IPS DF 6.9 (cell line): ENCODE results near the gene TRIP13.
"Not testable (repeated sequence)": the region's sequence is repeated elsewhere in the genome, so short reads cannot be mapped to it uniquely, and the experiment has no call there.

ENCODE experiments used
- DNase-seq: peaks from one replicate; pipeline ENCODE4 v3.0.0-alpha.2; 2013; ENCODE audit warnings: low read depth, low spot score
- H3K27ac ChIP-seq: one replicate; pipeline ENCODE4 v1.5.1; 2013; ENCODE audit warnings: low read length, control low read depth
- H3K27me3 ChIP-seq: 2 replicates; pipeline ENCODE4 v1.6.1; 2013; ENCODE audit warnings: mild to moderate bottlenecking, low read length; ENCODE audit not compliant: control insufficient read depth, insufficient read depth
- H3K36me3 ChIP-seq: 2 replicates; pipeline ENCODE4 v1.6.1; 2013; ENCODE audit warnings: low read length; ENCODE audit not compliant: control insufficient read depth, insufficient read depth
- H3K4me1 ChIP-seq: 2 replicates; pipeline ENCODE4 v1.6.1; 2013; ENCODE audit warnings: low read length; ENCODE audit not compliant: control insufficient read depth, insufficient read depth
- H3K4me3 ChIP-seq: 2 replicates; pipeline ENCODE4 v1.5.1; 2013; ENCODE audit warnings: mild to moderate bottlenecking, low read length
- H3K9me3 ChIP-seq: 2 replicates; pipeline ENCODE4 v1.6.1; 2013; ENCODE audit warnings: low read length, inconsistent platforms; ENCODE audit not compliant: control insufficient read depth, insufficient read depth
- WGBS: extraction: QIAGEN DNeasy Blood & Tissue Kit; methylation state at CpG from one replicate; pipeline ENCODE4 v1.1.7; 2013; ENCODE audit warnings: mixed read lengths, missing lambda C conversion rate; ENCODE audit not compliant: insufficient read length, insufficient coverage; 5-methylcytosine and 5-hydroxymethylcytosine counted together

The TRIP13 gene, protein sequence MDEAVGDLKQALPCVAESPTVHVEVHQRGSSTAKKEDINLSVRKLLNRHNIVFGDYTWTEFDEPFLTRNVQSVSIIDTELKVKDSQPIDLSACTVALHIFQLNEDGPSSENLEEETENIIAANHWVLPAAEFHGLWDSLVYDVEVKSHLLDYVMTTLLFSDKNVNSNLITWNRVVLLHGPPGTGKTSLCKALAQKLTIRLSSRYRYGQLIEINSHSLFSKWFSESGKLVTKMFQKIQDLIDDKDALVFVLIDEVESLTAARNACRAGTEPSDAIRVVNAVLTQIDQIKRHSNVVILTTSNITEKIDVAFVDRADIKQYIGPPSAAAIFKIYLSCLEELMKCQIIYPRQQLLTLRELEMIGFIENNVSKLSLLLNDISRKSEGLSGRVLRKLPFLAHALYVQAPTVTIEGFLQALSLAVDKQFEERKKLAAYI

GRCh38 chr5:892394-893136, at the start of gene TRIP13, which contains the start of gene BRD9:
Gene TRIP13, plus strand, starts transcription at chr5:892884. Its CDS starts 115 bp downstream, at chr5:892999.
Gene BRD9, minus strand, starts transcription at chr5:892801. Its CDS starts 144 bp downstream, at chr5:892657.
- Histone ChIP-seq H3K36me3 (peaks cover 14% of the 10 kb centered on the region), H3K27ac (no peak within 1 kb of the TSS)

GRCh38 chr5:843371-843770, 49.3 kb upstream of the TRIP13 start:
- WGBS: no CpG with 5 or more reads among the region's 26 CpGs
- not testable (repeated sequence) for H3K36me3 ChIP-seq, H3K27me3 ChIP-seq, H3K9me3 ChIP-seq, DNase-seq, H3K27ac ChIP-seq, H3K4me3 ChIP-seq, H3K4me1 ChIP-seq

More at GRCh38 chr5:892394-893136, at the start of gene TRIP13, which contains the start of gene BRD9:
- H3K9me3 ChIP-seq: no peaks in the 10 kb centered on the region
- H3K4me1 ChIP-seq: peaks cover 5% of the 10 kb centered on the region; the same call in 1 of the 2 replicates
- H3K4me3 ChIP-seq: peak within 1 kb of the TSS; percentile 95
- no CpG with 5 or more reads among the region's 91 CpGs for WGBS
- DNase-seq: no peak
- H3K27me3 ChIP-seq: no peaks in the 10 kb centered on the region

DNA sequence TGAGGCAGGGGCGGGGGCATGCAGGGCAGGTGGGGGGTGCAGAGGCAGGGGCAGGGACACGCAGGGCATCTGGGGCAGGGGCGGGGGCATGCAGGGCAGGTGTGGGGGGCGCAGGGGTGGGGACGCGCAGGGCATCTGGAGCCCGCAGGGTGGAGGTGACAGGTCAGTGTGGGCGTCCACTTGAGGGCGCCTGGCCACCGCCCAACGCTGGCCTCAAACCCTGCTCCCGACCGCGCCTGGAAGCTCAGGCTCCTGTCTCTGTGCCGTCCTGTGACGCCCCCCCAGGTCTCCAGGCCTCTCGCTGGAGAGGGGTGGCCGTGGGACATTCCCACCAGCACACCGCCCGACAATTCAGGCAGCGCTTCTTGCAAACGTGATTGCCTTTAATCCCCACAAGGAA, 48.8 kb upstream of the TRIP13 start:
- H3K4me1 ChIP-seq, H3K27me3 ChIP-seq, DNase-seq, H3K9me3 ChIP-seq, H3K27ac ChIP-seq, H3K4me3 ChIP-seq, H3K36me3 ChIP-seq: not testable (repeated sequence)
- WGBS: no CpG with 5 or more reads among the region's 22 CpGs

DNA sequence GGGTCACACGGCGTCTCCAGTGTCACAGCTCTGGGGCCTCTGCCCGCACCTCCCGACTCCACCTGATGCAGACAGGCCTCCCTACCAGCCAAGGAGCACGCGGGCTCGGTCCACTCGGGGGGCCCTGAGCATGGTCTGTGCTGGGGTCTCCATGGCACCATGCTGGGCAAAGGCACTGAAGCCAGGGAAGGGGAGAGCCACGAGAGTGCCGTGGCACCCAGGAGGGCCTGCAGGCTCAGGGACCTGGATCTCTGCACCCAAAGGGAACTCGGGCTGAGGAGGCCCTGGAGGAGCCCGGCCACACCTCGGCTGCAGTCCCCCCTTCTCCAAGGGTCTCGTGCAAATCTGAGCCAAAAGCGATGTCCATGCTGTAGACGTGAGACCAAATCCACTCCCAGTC, 48.3 kb upstream of the TRIP13 start:
- not testable (repeated sequence) for H3K9me3 ChIP-seq, DNase-seq, H3K4me3 ChIP-seq, H3K27ac ChIP-seq, H3K36me3 ChIP-seq, H3K27me3 ChIP-seq, H3K4me1 ChIP-seq
- no CpG with 5 or more reads among the region's 16 CpGs for WGBS

- not testable (repeated sequence) for H3K27ac ChIP-seq, H3K9me3 ChIP-seq, H3K4me3 ChIP-seq, H3K4me1 ChIP-seq, H3K27me3 ChIP-seq, DNase-seq, H3K36me3 ChIP-seq
- WGBS: no CpG with 5 or more reads among the region's 21 CpGs
Measured at GRCh38 chr5:845031-845675, 47.5 kb upstream of the TRIP13 start.

DNA sequence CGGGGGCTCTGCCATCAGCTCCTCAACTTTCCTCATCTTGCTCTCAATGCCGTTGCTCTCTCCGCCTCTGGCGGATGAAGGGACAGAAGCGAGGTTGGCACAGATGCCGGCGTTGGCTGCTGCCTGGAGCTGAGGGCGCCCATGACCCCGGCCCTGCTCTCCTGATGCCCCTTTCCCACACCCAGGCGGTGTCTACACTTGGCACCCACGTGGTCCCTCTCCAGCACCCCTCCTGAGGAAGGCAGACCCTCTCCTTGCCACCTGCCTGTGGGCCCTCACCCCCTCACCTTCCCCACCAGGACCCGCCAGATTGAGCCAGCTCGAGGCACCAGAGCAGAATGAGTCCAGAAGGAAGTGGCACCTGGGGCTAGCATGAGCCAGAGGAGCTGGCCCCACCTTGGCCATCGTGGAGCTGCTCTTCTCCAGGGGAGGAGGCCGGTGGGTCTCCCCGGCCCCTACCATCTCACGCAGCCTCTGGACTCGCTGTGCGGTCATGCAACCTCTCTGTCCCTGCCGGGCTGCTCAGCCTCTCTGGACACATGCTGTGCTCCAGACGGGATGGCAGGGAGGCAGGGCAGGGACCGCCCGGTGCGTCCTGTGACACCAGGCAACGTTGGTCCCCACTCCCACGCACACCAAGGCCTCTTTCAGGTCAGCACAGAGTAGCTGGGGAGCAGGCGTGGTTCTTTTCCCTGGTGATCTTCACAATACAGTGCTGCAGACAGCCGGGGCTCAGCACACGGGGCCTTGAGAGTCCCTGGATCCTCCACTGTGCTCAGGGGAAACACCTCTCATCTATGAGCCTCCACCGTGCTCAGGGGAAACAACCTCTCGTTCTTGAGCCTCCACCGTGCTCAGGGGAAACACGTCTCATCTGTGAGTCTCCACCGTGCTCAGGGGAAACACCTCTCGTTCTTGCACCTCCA, 46.7 kb upstream of the TRIP13 start:
- not testable (repeated sequence) for DNase-seq, H3K4me3 ChIP-seq, H3K27me3 ChIP-seq, H3K9me3 ChIP-seq, H3K27ac ChIP-seq, H3K4me1 ChIP-seq, H3K36me3 ChIP-seq
- WGBS: no CpG with 5 or more reads among the region's 35 CpGs

GRCh38 chr5:846602-847091, 46.0 kb upstream of the TRIP13 start:
- WGBS: no CpG with 5 or more reads among the region's 18 CpGs
- not testable (repeated sequence) for H3K4me3 ChIP-seq, H3K27ac ChIP-seq, H3K9me3 ChIP-seq, H3K27me3 ChIP-seq, H3K36me3 ChIP-seq, DNase-seq, H3K4me1 ChIP-seq

- not testable (repeated sequence) for H3K9me3 ChIP-seq, H3K36me3 ChIP-seq, H3K4me3 ChIP-seq, H3K27me3 ChIP-seq, H3K27ac ChIP-seq, H3K4me1 ChIP-seq, DNase-seq
- WGBS: no CpG with 5 or more reads among the region's 18 CpGs
Measured at GRCh38 chr5:847212-847611, 45.5 kb upstream of the TRIP13 start.

DNA sequence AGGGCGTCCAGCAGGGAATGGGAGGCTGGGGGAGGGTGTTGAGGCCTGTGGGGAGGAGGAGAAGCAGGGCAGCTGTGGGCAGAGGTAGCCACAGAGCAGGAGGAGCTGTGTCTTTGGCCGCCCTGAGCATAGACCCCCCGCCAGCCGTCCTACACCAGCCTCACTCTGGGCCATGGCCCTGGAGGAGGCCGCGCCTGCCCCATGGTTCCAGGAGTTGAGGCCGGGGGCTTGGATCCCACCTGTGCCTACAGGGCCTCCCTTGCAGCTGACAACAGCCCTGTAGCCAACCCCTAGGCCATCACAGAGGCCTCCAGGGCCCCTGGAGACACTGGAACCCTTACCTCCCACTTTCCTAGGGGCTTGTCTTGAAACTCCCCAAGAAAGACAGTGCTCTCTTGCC, 44.9 kb upstream of the TRIP13 start:
- not testable (repeated sequence) for H3K4me1 ChIP-seq, H3K27me3 ChIP-seq

More for the DNA sequence above, 44.9 kb upstream of the TRIP13 start:
- H3K9me3 ChIP-seq, H3K27ac ChIP-seq, H3K36me3 ChIP-seq, H3K4me3 ChIP-seq, DNase-seq: not testable (repeated sequence)
- WGBS: no CpG with 5 or more reads among the region's 7 CpGs
